ENCODE measurements around the gene DUOX1.

Gene DUOX1

GRCh38 chr15:45144775-45145174 lies 15.0 kb downstream of the DUOX1 start:
- no peak for TF ChIP-seq YY1 (IDR thresholded peaks at IDR 0.05; ENCODE audit: low read depth)
- TF ChIP-seq TEAD4 (IDR thresholded peaks at IDR 0.05) = no peak
- TF ChIP-seq RAD21 (IDR thresholded peaks at IDR 0.05; ENCODE audit: low read depth) = no peak
- TF ChIP-seq NFIC (IDR thresholded peaks at IDR 0.05) = no peak
- TF ChIP-seq FOXM1 (IDR thresholded peaks at IDR 0.05; ENCODE audit: borderline replicate concordance, low read depth) = no peak
- no peak for TF ChIP-seq USF1 (IDR thresholded peaks at IDR 0.05)
- TF ChIP-seq CREB1 (IDR thresholded peaks at IDR 0.05; ENCODE audit: low read depth) = no peak
- no peak for TF ChIP-seq REST (IDR thresholded peaks at IDR 0.05; ENCODE audit: low read depth)
- TF ChIP-seq ZBTB7A (IDR thresholded peaks at IDR 0.05; ENCODE audit: low read depth) = no peak
- TF ChIP-seq EGR1 (IDR thresholded peaks at IDR 0.05) = no peak
- TF ChIP-seq, protein P1, sequence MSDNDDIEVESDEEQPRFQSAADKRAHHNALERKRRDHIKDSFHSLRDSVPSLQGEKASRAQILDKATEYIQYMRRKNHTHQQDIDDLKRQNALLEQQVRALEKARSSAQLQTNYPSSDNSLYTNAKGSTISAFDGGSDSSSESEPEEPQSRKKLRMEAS (IDR thresholded peaks at IDR 0.05) = no peak

- TF ChIP-seq YY1 (IDR thresholded peaks at IDR 0.05; ENCODE audit: low read depth) = no peak
- no peak for TF ChIP-seq EP300 (IDR thresholded peaks at IDR 0.05; ENCODE audit: borderline replicate concordance)
- TF ChIP-seq USF1 (IDR thresholded peaks at IDR 0.05) = no peak
- no peak for TF ChIP-seq CREB1 (IDR thresholded peaks at IDR 0.05; ENCODE audit: low read depth)
- no peak for TF ChIP-seq NFIC (IDR thresholded peaks at IDR 0.05)
- TF ChIP-seq TCF12 (IDR thresholded peaks at IDR 0.05; ENCODE audit: low read depth) = no peak
- no peak for TF ChIP-seq FOXM1 (IDR thresholded peaks at IDR 0.05; ENCODE audit: borderline replicate concordance, low read depth)
- TF ChIP-seq REST (IDR thresholded peaks at IDR 0.05; ENCODE audit: low read depth) = no peak
- no peak for TF ChIP-seq ZBTB7A (IDR thresholded peaks at IDR 0.05; ENCODE audit: low read depth)
- no peak for TF ChIP-seq RAD21 (IDR thresholded peaks at IDR 0.05; ENCODE audit: low read depth)
- no peak for TF ChIP-seq TAF1 (IDR thresholded peaks at IDR 0.05; ENCODE audit: low read depth)
- TF ChIP-seq TEAD4 (IDR thresholded peaks at IDR 0.05) = no peak
- no peak for TF ChIP-seq CEBPB (IDR thresholded peaks at IDR 0.05)
- TF ChIP-seq EGR1 (IDR thresholded peaks at IDR 0.05) = no peak
- TF ChIP-seq, protein P1 (IDR thresholded peaks at IDR 0.05) = no peak
These were observed 16.6 kb downstream of the DUOX1 start for GRCh38 chr15:45146405-45146804.

DNA sequence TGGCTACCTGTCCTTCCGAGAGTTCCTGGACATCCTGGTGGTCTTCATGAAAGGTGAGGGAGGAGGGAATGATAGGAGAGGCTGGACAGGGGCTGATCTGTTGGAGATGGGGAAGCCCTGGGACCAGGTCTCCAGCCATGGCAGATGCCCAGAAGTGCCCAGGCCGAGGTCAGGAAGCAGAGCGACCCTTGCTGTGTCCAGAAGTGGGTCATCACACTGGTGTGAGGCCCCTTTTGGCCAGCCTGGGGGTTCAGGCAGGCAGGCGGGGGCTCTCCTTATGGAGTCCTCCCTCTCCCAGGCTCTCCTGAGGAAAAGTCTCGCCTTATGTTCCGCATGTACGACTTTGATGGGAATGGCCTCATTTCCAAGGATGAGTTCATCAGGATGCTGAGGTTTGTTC lies 17.8 kb downstream of the DUOX1 start:
- TF ChIP-seq EP300 (IDR thresholded peaks at IDR 0.05; ENCODE audit: borderline replicate concordance) (no peak), FOXM1 (IDR thresholded peaks at IDR 0.05; ENCODE audit: borderline replicate concordance, low read depth) (no peak), ZBTB7A (IDR thresholded peaks at IDR 0.05; ENCODE audit: low read depth) (no peak), REST (IDR thresholded peaks at IDR 0.05; ENCODE audit: low read depth) (no peak), TCF12 (IDR thresholded peaks at IDR 0.05; ENCODE audit: low read depth) (no peak), TAF1 (IDR thresholded peaks at IDR 0.05; ENCODE audit: low read depth) (no peak), RAD21 (IDR thresholded peaks at IDR 0.05; ENCODE audit: low read depth) (no peak), EGR1 (IDR thresholded peaks at IDR 0.05) (no peak), NFIC (IDR thresholded peaks at IDR 0.05) (no peak), TEAD4 (IDR thresholded peaks at IDR 0.05) (no peak)
- TF ChIP-seq, protein P1 (IDR thresholded peaks at IDR 0.05) = no peak
